GM10266 (cell line): ENCODE data around the gene AUH.

Experiments used
- DNase-seq: peaks from one replicate; pipeline ENCODE4 v3.0.0; 2012; ENCODE audit errors: extremely low spot score
- TF ChIP-seq, protein P1 (sequence below): IDR thresholded peaks from 2 replicates; pipeline ENCODE4 v1.5.1; 2012; ENCODE audit warnings: mild to moderate bottlenecking, low read depth; ENCODE audit not compliant: control insufficient read depth, insufficient read depth; ENCODE audit errors: missing control alignments

The AUH gene

DNA sequence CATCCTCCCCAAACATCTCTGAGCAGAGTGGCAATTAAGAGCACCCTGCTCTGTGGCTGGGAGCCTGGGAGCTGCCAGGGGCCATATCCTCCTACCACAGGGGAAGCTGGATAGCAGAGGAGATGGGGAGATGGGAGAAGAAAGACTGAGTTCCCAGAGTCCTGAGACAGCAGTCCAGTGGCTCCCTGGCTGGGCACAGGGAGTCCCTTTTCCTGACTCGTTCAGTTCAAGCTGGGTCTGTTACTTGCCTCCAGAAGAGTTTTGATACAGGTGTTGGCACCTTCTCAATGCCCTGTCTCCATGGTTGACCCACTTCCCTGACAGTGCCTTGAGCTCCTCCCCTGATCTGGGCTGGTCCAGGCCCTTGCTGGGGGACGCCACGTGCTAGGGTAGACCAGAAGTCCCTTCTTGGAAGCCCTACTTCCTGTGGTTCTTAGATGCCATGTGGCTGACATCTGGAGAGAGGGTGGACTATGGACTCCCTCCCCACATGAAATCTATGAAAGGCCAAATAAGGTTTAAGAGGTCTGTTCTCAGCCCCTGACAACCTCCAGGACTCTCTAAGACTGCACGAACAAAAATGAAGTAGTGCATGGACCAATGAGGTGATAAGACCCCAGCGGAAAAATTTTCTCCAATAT, 166.2 kb downstream of the AUH start:
- DNase-seq, result no peak
- TF ChIP-seq, protein P1, sequence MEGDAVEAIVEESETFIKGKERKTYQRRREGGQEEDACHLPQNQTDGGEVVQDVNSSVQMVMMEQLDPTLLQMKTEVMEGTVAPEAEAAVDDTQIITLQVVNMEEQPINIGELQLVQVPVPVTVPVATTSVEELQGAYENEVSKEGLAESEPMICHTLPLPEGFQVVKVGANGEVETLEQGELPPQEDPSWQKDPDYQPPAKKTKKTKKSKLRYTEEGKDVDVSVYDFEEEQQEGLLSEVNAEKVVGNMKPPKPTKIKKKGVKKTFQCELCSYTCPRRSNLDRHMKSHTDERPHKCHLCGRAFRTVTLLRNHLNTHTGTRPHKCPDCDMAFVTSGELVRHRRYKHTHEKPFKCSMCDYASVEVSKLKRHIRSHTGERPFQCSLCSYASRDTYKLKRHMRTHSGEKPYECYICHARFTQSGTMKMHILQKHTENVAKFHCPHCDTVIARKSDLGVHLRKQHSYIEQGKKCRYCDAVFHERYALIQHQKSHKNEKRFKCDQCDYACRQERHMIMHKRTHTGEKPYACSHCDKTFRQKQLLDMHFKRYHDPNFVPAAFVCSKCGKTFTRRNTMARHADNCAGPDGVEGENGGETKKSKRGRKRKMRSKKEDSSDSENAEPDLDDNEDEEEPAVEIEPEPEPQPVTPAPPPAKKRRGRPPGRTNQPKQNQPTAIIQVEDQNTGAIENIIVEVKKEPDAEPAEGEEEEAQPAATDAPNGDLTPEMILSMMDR, result no peak

DNA sequence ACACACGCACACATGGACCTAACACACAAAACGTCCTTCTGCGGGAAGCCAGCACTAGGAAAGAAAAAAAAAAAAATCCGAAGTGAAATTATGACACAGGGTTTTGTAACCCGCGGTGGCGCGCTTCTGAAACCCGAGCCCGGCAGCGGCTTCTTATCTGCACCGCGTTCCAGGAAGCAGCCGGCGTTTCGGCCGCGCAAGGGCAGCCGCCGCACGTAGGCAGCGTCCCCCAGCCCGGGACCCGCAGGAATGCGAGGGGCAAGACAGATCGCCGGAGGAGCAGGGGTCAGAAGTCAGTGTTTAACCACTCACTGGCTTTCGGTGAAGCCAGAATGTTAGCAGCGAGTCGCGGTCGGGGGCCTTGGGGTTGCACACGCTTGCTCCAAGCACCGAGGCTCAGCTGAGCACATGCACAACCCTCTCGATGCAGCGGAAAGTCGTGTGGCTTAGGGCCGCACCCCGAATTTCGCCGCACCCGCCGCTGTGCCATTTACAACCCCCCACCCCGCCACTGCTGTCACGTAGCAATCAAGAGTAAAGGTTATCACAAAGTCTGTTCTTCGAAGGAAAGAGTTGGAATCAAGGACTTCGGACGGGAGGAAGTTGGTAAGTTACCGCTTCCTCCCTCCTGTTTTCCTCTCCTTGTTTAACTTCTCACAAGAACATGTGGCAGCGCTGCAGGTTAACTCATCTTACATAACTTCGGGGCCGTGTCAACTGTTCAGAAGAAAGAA, 167.9 kb downstream of the AUH start:
- TF ChIP-seq, protein P1, result no peak
- DNase-seq, result peak; percentile 57

DNA sequence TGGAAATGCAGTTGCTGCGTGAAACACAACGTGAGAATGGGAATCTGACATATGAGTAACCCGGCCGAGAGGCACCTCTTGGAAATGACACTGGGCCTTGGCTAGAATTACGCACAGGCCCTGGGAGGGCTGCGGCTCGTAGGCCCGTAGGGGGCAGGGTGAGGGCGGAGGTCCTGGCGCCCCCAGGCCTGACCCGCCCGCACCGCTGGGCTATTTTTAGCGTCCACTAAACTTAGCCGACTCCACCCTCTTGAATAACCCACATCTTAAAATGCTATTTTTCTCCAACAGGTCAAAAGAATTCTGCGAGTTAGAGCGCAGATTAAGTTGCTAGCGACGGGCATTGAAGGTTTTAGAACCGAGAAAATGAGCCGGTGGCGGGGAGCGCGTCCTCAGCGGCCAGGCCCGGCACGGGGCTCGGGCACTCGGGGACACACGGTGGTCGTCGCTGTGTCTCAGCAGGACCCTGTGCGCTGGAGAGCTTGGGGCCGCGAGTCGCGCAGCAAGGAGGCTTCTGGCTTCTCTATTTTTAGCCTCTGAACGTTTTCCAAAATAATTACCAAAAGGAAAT, 168.5 kb downstream of the AUH start:
- peak; percentile 43 for DNase-seq
- TF ChIP-seq, protein P1, result peak; percentile 12

DNA sequence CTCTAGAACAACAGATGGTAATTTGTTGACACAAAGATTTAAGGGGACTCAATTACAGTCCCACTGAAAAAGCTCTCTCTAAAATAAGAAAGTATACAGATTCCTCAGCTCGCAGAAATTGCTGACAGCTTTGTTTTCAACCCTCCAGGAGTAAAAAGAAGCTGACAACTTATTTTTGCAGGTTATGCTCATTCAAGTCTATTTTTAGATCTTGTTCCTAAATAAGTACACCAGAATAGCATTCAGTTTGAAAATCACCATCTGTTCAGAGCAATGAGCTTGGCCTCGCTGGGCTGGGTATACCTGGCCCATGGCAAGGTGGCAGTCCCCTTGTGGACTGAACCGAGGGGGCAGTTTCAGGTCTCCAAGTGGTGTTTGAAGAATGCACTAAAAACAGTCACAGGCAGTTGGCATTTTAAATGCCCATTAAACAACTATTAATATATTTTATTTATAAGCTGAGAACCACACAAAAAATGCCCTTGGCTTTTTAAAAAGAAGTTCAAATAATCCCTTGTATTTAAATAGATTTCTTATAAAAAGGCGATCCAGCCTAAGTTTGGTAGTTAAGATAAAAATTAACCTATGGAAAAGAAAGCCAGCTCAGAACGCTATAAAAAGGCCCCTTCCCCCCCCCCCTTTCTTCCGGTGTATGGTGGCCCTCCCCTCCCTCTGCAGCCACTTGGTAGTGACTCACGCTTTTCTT, 169.2 kb downstream of the AUH start:
- no peak for DNase-seq
- TF ChIP-seq, protein P1, result no peak

DNA sequence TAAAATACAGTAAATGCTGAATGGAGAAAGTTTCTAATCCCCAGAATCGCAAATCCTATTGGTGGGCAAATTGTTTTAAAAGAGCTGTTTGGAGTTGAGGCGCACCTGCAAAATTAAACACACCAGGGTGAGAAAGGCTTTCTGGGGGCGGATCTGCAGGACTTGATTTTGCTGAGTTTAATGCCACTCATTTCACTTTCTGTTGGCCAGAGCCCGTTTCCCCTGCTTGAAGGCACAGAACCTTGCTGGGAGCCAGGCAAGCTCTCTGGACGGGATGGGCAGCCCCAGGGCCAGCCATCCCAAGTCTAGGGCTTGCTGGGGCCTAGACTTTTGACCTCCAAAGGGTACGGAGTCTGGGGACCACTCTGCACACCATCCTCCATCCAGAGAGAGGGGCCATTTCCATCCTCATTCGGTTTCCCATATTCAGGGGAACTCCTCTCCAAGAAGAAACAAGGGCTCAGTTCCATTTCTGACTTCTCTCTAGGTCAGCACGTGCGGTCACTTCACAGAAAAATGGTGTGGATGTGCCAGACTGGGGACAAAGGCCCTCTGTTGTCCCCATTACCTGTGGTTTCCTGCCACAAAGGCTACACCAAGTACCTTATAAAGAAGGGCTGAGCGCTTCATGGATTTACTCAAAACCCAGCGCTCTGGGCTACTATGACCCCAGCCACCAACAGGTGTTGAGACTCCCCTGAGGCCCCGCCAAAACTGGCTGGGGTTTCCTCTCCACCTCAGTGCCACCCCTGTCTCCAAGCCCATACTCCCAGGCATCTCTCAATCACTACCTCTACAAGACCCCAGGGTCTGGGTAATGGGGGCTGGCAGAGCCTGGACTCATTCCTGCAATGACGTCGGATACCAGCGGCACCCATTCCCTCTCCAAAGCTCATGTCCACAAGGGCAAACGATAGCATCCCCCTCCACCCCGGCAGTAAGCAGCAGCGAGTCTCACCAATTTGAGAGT, 170.0 kb downstream of the AUH start:
- DNase-seq, result peak; percentile 31
- TF ChIP-seq, protein P1, result no peak

DNA sequence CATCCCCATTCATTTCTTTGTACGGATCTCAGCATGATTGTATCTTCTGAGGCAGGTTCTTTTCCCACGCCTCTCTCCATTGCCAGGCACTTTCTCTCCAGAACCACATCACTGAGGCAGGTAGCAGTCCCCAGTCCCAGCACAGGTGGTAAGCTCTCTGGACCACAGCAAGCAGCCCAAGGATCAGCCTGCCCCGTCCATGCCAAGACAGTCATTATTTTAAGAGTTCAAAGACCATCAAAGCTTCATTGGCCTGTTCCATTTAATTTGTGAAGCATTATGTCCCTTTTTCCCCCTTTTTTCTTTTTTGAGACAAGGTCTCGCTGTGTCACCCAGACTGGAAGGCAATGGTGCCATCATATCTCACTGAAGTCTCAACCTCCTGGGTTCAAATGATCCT, 171.7 kb downstream of the AUH start:
- TF ChIP-seq, protein P1, result no peak
- no peak for DNase-seq
